Renal pelvis (tissue), 12 donors: ENCODE results near the gene SSTR5. TPM values are rescaled to one million over a fixed set of nuclear protein-coding genes. Genes with fewer than 3 reads are reported as not detected.
"Not testable (repeated sequence)": the region's sequence is repeated elsewhere in the genome, so short reads cannot be mapped to it uniquely, and the experiment has no call there.

Source experiments
- DNase-seq: peaks from one replicate; pipeline ENCODE4 v3.0.0-alpha.2; 2013
- long read RNA-seq, 16 experiments: transcript quantifications; one replicate each; lab custom pipeline, GENCODE V29; 2026
- polyA plus RNA-seq, 3 donors: library from polyadenylated mRNA; unstranded; fragments of 120-200 nt; gene quantifications; one replicate each; pipeline ENCODE4 v1.2.1, GENCODE V29; 2013; ENCODE audit not compliant: insufficient read length in 3 of 3

SSTR5 gene
- polyA plus RNA-seq, result under 1 TPM; 0.16 to 0.43 (median 0.17) TPM
- long read RNA-seq, donor 1, result 0 reads
- long read RNA-seq, donor 2, result 0 reads
- long read RNA-seq, donor 3, result 0 reads
- long read RNA-seq, donor 4, result 0 reads
- long read RNA-seq, donor 5, result 0 reads
- long read RNA-seq, donor 6, result 0 reads
- long read RNA-seq, donor 7, result 0 reads
- long read RNA-seq, donor 8, result 0 reads
- long read RNA-seq, donor 9, result 0 reads
- long read RNA-seq, donor 10, result 0 reads
- long read RNA-seq, donor 11, result 0 reads
- long read RNA-seq, donor 12, partial matches to known transcripts, result 0 of 1 reads
- long read RNA-seq, donor 12, other reads (novel, unspliced or antisense), result 0 of 1 reads
- long read RNA-seq, donor 13, result 0 reads
- long read RNA-seq, donor 14, result 0 reads
- long read RNA-seq, donor 15, result 0 reads
- long read RNA-seq, donor 16, result 0 reads

GRCh38 chr16:1072526-1073261, at the start of gene SSTR5:
TSS of gene SSTR5 (plus strand) at chr16:1072747. CDS start at chr16:1078869, 6,122 bp downstream.
- DNase-seq, result no peak

DNA sequence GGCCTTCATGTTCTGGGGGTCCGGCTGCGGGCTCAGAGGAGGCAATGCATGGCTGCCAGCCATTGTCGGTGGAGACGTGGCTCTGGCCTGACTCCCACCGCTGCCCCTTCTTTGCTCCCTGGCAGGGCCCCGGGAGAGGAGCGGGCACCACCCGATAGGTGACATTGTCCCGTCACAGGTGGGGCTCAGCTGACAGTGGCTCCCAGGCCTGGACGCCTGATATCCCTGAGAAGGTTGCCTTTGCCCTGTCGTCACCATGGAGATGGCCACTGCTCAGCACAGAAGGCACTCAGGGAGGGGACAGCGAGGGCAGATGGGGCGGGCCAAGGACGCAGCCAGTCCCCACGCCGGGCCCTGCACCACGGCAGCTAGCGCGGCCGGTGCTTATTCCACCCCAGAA, 48.4 kb upstream of the SSTR5 start:
- DNase-seq, result no peak

GRCh38 chr16:1025183-1025809, 47.3 kb upstream of the SSTR5 start:
- not testable (repeated sequence) for DNase-seq

GRCh38 chr16:1026057-1026783, 46.3 kb upstream of the SSTR5 start:
- DNase-seq, result no peak

DNA sequence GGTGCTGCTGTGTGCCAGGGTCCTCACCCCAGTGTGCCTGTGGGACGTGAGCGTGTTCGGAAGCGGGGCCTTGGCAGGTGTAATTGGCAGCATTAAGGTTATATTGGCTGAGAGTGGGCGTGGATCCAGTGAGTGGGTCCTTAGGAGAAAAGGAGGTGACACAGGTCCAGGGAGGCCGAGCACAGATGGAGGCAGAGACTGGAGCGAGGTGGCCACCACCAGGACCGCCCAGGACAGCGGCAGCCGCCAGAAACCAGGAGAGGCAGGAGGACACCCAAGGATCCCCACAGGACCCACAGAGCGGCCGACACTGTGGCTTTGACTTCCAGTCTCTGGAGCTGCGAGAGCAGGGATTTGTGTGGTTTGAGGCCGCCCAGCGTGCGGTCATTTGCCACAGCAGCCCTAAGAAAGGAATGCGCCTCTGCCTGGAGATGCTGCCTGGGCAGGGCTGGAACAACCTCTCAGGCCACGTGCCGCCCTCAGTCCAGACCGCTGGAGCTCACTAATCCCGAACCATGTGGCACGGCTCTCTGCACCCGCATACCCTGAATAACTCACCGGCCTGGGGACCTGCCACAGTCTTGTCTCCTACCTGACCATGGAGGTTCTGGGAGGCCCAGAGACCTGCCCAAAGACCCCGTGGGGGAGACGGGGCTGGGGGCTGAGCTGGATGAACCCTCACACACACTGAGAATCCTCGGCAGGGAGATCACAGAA, 45.6 kb upstream of the SSTR5 start:
- DNase-seq, result no peak

- no peak for DNase-seq
These were observed 45.1 kb upstream of the SSTR5 start for GRCh38 chr16:1027501-1027815.

DNA sequence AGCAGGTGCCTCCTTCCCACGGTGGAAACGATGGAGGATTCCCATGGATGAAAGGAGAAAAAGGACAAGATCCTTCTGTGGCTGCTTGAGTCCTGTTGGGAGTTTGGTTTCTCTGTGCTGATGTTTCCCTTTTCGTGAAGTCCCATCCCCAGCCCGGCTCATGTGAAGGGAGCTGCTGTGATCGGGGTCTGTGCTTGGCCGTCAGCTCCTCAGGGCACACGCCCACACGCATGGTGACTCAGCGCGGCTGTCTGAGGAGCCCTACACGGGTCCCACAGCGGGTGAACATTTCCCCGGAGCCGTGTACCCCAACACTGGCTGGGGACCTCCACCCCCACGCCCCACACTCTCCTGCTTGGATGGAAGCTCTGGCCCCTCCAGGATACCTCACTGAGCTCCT, 44.5 kb upstream of the SSTR5 start:
- DNase-seq, result no peak

GRCh38 chr16:1028524-1029258, 43.9 kb upstream of the SSTR5 start:
- no peak for DNase-seq

GRCh38 chr16:1029259-1029545, 43.3 kb upstream of the SSTR5 start:
- no peak for DNase-seq

DNA sequence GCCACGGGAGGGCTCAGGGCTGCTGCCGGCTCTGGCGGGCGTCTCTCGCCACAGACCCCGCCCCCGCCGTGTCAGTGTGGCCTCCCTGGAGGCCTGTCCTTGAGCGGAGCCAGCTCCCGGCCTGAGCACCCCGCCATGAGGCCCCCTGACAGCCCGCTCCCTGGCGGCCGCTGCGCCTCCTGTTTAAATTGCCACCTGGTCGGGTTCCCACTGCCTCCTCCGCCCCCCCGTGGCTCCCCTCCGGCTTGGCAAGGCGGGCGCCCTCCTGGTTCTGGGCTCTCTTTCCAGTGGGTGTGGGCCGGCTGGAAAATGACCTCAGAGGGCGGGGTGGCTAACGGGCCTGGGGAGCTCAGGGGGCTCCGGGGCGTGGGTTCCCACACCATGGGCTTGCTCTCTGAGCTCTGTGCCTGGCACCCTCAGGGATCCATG, 42.1 kb upstream of the SSTR5 start:
- DNase-seq, result no peak

- no peak for DNase-seq
These were observed 40.9 kb upstream of the SSTR5 start for GRCh38 chr16:1031666-1032065.

- no peak for DNase-seq
These were observed 39.9 kb upstream of the SSTR5 start for GRCh38 chr16:1032607-1033006.

DNA sequence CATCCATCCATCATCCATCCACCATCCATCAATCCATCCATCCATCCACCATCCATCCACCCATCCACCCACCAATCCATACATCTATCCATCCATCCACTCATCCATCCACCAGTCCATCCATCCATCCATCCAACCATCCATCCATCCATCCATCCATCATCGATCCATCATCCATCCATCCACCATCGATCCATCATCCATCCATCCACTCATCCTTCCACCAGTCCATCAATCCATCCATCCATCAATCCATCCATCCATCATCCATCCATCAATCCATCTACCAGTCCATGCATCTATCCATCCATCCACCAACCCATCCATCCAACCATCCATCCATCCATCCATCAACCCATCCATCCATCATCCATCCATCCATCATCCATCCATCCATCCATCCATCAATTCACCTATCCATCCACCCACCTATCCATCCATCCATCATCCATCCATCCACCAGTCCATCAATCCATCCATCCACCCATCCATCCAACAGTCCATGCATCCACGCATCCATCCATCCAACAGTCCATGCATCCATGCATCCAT, 39.3 kb upstream of the SSTR5 start:
- DNase-seq, result no peak

DNA sequence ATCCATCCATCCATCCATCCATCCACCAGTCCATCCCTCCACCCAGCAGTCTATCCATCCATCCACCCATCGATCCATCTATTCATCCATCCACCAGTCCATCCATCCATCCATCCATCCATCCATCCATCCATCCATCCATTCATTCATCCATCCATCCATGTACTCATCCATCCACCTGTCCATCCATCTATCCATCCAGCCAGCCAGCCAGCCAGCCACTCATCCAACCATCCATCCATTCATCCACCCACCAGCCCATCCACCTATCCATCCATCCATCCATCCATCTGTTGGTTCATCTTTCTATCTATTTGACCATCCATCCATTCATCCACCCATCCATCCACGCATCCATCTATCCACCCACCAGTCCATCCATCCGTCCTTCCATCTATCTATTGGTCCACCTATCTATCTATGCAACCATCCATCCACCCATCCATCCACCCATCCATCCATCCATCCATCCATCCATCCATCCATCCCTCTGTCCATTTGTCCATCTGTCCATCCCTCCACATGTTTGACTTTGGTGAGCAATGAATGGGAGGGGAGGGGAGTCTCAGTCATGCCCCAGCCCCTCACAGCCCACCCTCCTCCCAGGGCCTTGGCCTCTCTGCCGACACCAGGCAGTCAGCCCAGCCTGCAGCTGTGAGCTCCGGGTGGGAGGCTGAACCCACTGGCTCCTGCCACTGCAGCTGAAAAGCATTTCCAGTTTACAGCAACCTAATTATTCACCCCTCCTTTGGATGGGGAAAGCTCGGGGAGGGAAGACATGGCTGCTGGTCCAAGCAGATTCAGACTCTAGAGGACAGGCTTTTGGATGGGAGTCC, 38.1 kb upstream of the SSTR5 start:
- DNase-seq, result no peak

GRCh38 chr16:1035066-1035415, 37.5 kb upstream of the SSTR5 start:
- DNase-seq, result no peak

- DNase-seq, result no peak
These were observed 36.4 kb upstream of the SSTR5 start for GRCh38 chr16:1036166-1036565.

DNA sequence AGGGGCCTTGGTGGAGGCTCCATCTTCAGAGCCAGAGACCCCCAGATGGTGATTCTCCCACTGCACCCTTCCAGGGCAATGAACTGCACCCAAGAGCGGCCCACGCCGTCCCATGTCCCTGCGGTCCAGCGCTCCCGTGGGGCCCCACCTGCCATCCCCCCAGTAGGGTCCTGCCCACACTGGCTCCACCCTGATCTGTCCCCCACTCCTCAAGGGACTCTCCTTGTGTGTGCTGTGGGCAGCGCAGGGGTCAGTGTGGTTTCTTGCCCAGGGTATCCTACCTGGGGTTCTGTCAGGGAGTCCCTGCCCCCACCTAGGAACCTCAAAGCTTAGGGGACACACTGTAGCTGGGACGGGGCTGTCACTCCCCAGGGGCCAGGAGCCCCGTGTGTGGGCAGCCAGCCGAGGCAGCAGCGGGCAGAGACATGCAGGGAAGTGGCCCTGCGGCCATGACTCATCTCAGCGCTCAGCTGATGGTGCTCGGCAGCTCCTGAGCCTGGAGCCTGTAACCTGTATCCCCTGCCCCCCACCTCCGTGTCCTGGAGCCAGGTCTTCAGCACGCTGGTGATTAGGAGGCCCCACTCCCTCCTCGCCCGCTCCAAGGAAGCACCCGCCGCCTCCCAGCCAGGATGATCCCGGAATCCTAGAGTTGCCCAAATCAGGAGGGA, 35.7 kb upstream of the SSTR5 start:
- no peak for DNase-seq

DNA sequence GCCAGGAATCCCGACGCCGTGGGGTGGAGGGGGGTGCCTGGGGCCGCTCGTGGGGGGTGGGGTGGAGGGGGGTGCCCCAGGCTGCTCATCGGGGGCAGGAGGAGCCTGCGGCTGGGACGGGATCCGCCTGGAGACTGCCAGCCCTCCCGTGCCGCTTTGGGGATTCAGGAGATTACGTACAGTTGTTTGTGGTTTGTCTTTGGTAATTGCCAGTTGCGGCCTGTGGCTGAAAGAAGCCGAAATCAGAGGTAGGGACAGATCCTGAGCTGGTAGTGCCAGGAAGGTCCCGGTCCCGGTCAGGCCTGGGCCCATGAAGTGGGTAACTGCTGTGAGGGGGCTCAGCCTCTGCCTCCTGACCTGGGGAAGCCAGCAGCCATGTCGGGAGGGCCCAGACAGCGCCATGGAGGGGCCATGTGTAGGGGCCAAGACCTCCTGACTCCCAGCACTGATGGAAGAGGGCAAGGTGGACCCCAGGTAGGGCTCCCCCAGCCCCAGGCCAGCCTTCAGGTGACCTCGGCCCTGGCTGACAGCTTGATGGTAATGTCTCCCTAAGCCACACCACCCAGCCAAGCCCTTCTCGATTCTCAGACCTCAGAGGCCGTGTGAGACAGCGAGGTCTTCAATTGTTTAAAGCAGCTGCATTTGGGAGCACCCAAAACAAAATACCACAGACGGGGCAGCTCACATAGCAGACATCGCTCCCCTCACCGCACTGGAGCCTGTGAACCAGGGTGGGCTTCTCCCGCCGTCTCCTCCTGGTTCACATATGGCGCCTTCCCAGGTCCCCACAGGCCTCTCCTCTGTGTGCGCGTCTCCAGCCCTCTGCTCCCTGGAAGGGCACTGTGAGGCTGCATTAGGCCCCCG, 34.9 kb upstream of the SSTR5 start:
- DNase-seq, result no peak
